Endodermal cell (in vitro differentiated cells): ENCODE results near the gene FCRL4. TPM values are rescaled to one million over a fixed set of nuclear protein-coding genes. Genes with fewer than 3 reads are reported as not detected.

Source experiments
- DNase-seq: peaks from one replicate; pipeline ENCODE4 v3.0.0-alpha.2; 2017
- H3K27ac ChIP-seq: 2 replicates; pipeline ENCODE4 v1.5.1; 2013; ENCODE audit warnings: mild to moderate bottlenecking, low read depth, low read length, moderate library complexity
- H3K27me3 ChIP-seq: 2 replicates; pipeline ENCODE4 v1.6.1; 2013; ENCODE audit warnings: mild to moderate bottlenecking, low read length, moderate library complexity; ENCODE audit not compliant: insufficient read depth, control insufficient read depth, poor library complexity, severe bottlenecking
- H3K36me3 ChIP-seq: 2 replicates; pipeline ENCODE4 v1.7.0; 2013; ENCODE audit warnings: mild to moderate bottlenecking, low read length, moderate library complexity; ENCODE audit not compliant: control insufficient read depth, insufficient read depth
- H3K4me1 ChIP-seq: one replicate; pipeline ENCODE4 v1.7.0; 2013; ENCODE audit warnings: low read length; ENCODE audit not compliant: control insufficient read depth, insufficient read depth
- H3K4me3 ChIP-seq: 2 replicates; pipeline ENCODE4 v1.5.1; 2013; ENCODE audit warnings: mild to moderate bottlenecking, low read length, moderate library complexity
- H3K9ac ChIP-seq: 2 replicates; pipeline ENCODE4 v1.6.1; 2013; ENCODE audit warnings: mild to moderate bottlenecking, low read length, moderate library complexity; ENCODE audit not compliant: poor library complexity, severe bottlenecking; ENCODE audit errors: extremely low read depth
- H3K9me3 ChIP-seq: 2 replicates; pipeline ENCODE4 v1.6.1; 2013; ENCODE audit warnings: mild to moderate bottlenecking, low read length, moderate library complexity; ENCODE audit not compliant: control insufficient read depth
- H3K27ac Mint-ChIP-seq: 2 replicates; pipeline ENCODE4 v1.8.0; 2020; ENCODE audit warnings: mixed read lengths
- H3K27me3 Mint-ChIP-seq: 2 replicates; pipeline ENCODE4 v1.8.0; 2021; ENCODE audit warnings: mild to moderate bottlenecking, mixed read lengths; ENCODE audit not compliant: insufficient read depth
- H3K36me3 Mint-ChIP-seq: 2 replicates; pipeline ENCODE4 v1.8.0; 2020; ENCODE audit warnings: low read depth, mixed read lengths
- H3K4me1 Mint-ChIP-seq: 2 replicates; pipeline ENCODE4 v1.8.0; 2020; ENCODE audit warnings: mixed read lengths
- H3K4me3 Mint-ChIP-seq: 2 replicates; pipeline ENCODE4 v1.8.0; 2020; ENCODE audit warnings: mild to moderate bottlenecking, moderate library complexity, mixed read lengths
- H3K9me3 Mint-ChIP-seq: 2 replicates; pipeline ENCODE4 v1.8.0; 2020; ENCODE audit warnings: mild to moderate bottlenecking, mixed read lengths
- CTCF ChIP-seq: fragments of 200-600 bp; sonication (generic); conservative IDR thresholded peaks from 2 replicates; pipeline ENCODE4 v1.5.0; 2021; ENCODE audit warnings: antibody characterized with exemption, mild to moderate bottlenecking
- WGBS, 2 experiments: methylation state at CpG; one replicate each; pipeline versions ENCODE4 v1.1.5 to v1.1.7; 2013; ENCODE audit warnings: missing lambda C conversion rate in 2 of 2, mixed read lengths in 1 of 2; ENCODE audit not compliant: insufficient coverage in 1 of 2, insufficient read length in 1 of 2; 5-methylcytosine and 5-hydroxymethylcytosine counted together
- total RNA-seq, 2 donors: library from RNA; stranded (reverse); fragmentation: NEBNext Ultra II Directional in 1 of 2; extraction: Animal tissue kit (Norgen Biotek cat#: 25700) in 1 of 2; gene quantifications; 2 replicates in 1 of 2; 3 replicates in 1 of 2; pipeline ENCODE4 v1.2.1, GENCODE V29; 2021

The FCRL4 gene
- total RNA-seq, 2 donors from 2014 or later, result not detected

- no peak overlapping the region for H3K27ac Mint-ChIP-seq
- H3K27me3 Mint-ChIP-seq, result peaks cover 4% of the 10 kb centered on the region
- no peak for DNase-seq
- no peaks in the 10 kb centered on the region for H3K9me3 Mint-ChIP-seq
- H3K9me3 ChIP-seq, result no peaks in the 10 kb centered on the region
- no peak for TF ChIP-seq CTCF
- no peaks in the 10 kb centered on the region for H3K4me1 Mint-ChIP-seq
- no peak overlapping the region for H3K27ac ChIP-seq
- no peak overlapping the region for H3K4me3 ChIP-seq
- H3K9ac ChIP-seq, result no peak overlapping the region
- WGBS, 2 experiments, result 54 to 83% methylated on average over 1 of the region's 1 CpG
- peaks cover 24% of the 10 kb centered on the region for H3K27me3 ChIP-seq
- H3K4me1 ChIP-seq, result no peaks in the 10 kb centered on the region
- no peak overlapping the region for H3K4me3 Mint-ChIP-seq
- H3K36me3 Mint-ChIP-seq, result no peaks in the 10 kb centered on the region
- no peaks in the 10 kb centered on the region for H3K36me3 ChIP-seq
Measured at GRCh38 chr1:157600236-157600635, 2.4 kb upstream of the FCRL4 start.

- Mint-ChIP-seq H3K4me3 (no peak overlapping the region), H3K36me3 (no peaks in the 10 kb centered on the region), H3K27me3 (peaks cover 2% of the 10 kb centered on the region)
Measured at GRCh38 chr1:157596384-157596783, 1.5 kb downstream of the FCRL4 start.

GRCh38 chr1:157595356-157595755, 2.5 kb downstream of the FCRL4 start:
- Mint-ChIP-seq H3K27me3 (peaks cover 2% of the 10 kb centered on the region), H3K9me3 (no peaks in the 10 kb centered on the region), H3K4me3 (no peak overlapping the region), H3K36me3 (no peaks in the 10 kb centered on the region), H3K4me1 (no peaks in the 10 kb centered on the region), H3K27ac (no peak overlapping the region)
- no peak overlapping the region for H3K4me3 ChIP-seq
- H3K9me3 ChIP-seq, result no peaks in the 10 kb centered on the region
- no peak overlapping the region for H3K9ac ChIP-seq
- H3K36me3 ChIP-seq, result no peaks in the 10 kb centered on the region
- H3K4me1 ChIP-seq, result no peaks in the 10 kb centered on the region
- 92% methylated on average over 2 of the region's 2 CpGs for WGBS, 2 experiments
- TF ChIP-seq CTCF, result no peak
- H3K27ac ChIP-seq, result no peak overlapping the region
- DNase-seq, result no peak
- peaks cover 19% of the 10 kb centered on the region for H3K27me3 ChIP-seq

More at GRCh38 chr1:157596384-157596783, 1.5 kb downstream of the FCRL4 start:
- Histone ChIP-seq H3K27ac (no peak overlapping the region), H3K9me3 (no peaks in the 10 kb centered on the region), H3K4me1 (no peaks in the 10 kb centered on the region), H3K4me3 (no peak overlapping the region), H3K27me3 (peaks cover 19% of the 10 kb centered on the region), H3K36me3 (no peaks in the 10 kb centered on the region), H3K9ac (no peak overlapping the region)
- 87 to 90% methylated on average over 5 to 6 of the region's 6 CpGs for WGBS, 2 experiments
- Mint-ChIP-seq H3K4me1 (no peaks in the 10 kb centered on the region), H3K9me3 (no peaks in the 10 kb centered on the region), H3K27ac (no peak overlapping the region)
- TF ChIP-seq CTCF, result no peak
- DNase-seq, result no peak
